Ascending aorta (tissue), 2 donors: ENCODE measurements around the gene PPP1R10. TPM values are rescaled to one million over a fixed set of nuclear protein-coding genes. Genes with fewer than 3 reads are reported as not detected.
"Not testable (repeated sequence)": the region's sequence is repeated elsewhere in the genome, so short reads cannot be mapped to it uniquely, and the experiment has no call there.

Experiments used
- DNase-seq, 2 donors: peaks; one replicate each; pipeline ENCODE4 v3.0.0-alpha.2; 2019; ENCODE audit warnings: low spot score in 2 of 2
- H3K27ac ChIP-seq, 2 donors: fragments of 200-600 bp; sonication (generic); one replicate each; pipeline ENCODE4 v1.5.1; 2016 to 2017; ENCODE audit warnings: mild to moderate bottlenecking in 1 of 2
- H3K27me3 ChIP-seq: fragments of 200-600 bp; sonication (generic); one replicate; pipeline ENCODE4 v1.5.1; 2017
- H3K36me3 ChIP-seq, 2 donors: fragments of 200-600 bp; sonication (generic); one replicate each; pipeline ENCODE4 v1.5.1; 2016
- H3K4me1 ChIP-seq, 2 donors: fragments of 200-600 bp; sonication (generic); one replicate each; pipeline ENCODE4 v1.5.1; 2016 to 2017; ENCODE audit warnings: mild to moderate bottlenecking in 1 of 2
- H3K4me3 ChIP-seq, 2 donors: fragments of 200-600 bp; sonication (generic); one replicate each; pipeline ENCODE4 v1.5.1; 2016 to 2017; ENCODE audit warnings: mild to moderate bottlenecking in 1 of 2
- H3K9me3 ChIP-seq, 2 donors: fragments of 200-600 bp; sonication (generic); one replicate each; pipeline ENCODE4 v1.5.1; 2016
- CTCF ChIP-seq, 3 experiments: fragments of 200-600 bp in 2 of 3; fragments of 450-650 bp in 1 of 3; sonication (generic) in 2 of 3; IDR thresholded peaks; one replicate each; pipeline ENCODE4 v1.5.1; 2016 to 2019; ENCODE audit warnings: antibody characterized with exemption in 3 of 3, mild to moderate bottlenecking in 1 of 3, moderate library complexity in 1 of 3
- intact Hi-C: fragments of 100-400 bp; cut with DNase I; formaldehyde crosslinking; loops from one replicate; pipeline ENCODE4 v1.15.1; 2023
- total RNA-seq: library from RNA; depleted of rRNA; stranded (reverse); fragments of >200 nt; gene quantifications from one replicate; pipeline ENCODE4 v1.1.0, GENCODE V29; 2016

The PPP1R10 gene
- total RNA-seq, result 52.6 TPM

GRCh38 chr6:30616811-30617564 is at the start of gene PPP1R10:
TSS of gene PPP1R10 (minus strand) at chr6:30617243. CDS start at chr6:30609944, 7,299 bp downstream.
- Histone ChIP-seq H3K4me3 (peak within 1 kb of the TSS; percentile 77 to 94), H3K27me3 (no peaks in the 10 kb centered on the region), H3K36me3 (peaks cover 30 to 37% of the 10 kb centered on the region in 2 donors), H3K9me3 (no peaks in the 10 kb centered on the region), H3K4me1 (peaks cover 16 to 32% of the 10 kb centered on the region in 2 donors), H3K27ac (peak within 1 kb of the TSS; percentile 95 to 96)
- intact Hi-C loops, result loop anchor here (1.0 to 10.0 kb wide), 7 partner anchors 60 to 1005 kb away; partner anchors contain the start of genes ATP6V1G2, DDX39B, FLOT1 and GNL1
- DNase-seq, result peak; percentile 97 to 100
- TF ChIP-seq CTCF (IDR thresholded peaks at IDR 0.05), result no peak

- H3K4me1 ChIP-seq, H3K9me3 ChIP-seq, H3K27ac ChIP-seq, H3K27me3 ChIP-seq, H3K4me3 ChIP-seq, intact Hi-C loops, DNase-seq: not testable (repeated sequence)
- peaks cover 79 to 94% of the 10 kb centered on the region in 2 donors for H3K36me3 ChIP-seq
These were observed 49.3 kb upstream of the PPP1R10 start for GRCh38 chr6:30666300-30666699.

- H3K36me3 ChIP-seq, result peaks cover 78 to 97% of the 10 kb centered on the region in 2 donors
- intact Hi-C loops, result no loop called here
- DNase-seq, result no peak
- H3K27me3 ChIP-seq, result no peaks in the 10 kb centered on the region
- TF ChIP-seq CTCF (IDR thresholded peaks at IDR 0.05), result no peak
- H3K9me3 ChIP-seq, result no peaks in the 10 kb centered on the region
- H3K4me1 ChIP-seq, result no peaks in the 10 kb centered on the region
- H3K4me3 ChIP-seq, result no peak overlapping the region
- no peak overlapping the region for H3K27ac ChIP-seq
These were observed 48.1 kb upstream of the PPP1R10 start for GRCh38 chr6:30664994-30665767.

GRCh38 chr6:30657922-30658321 is 40.9 kb upstream of the PPP1R10 start:
- H3K36me3 ChIP-seq, result peaks cover 89 to 99% of the 10 kb centered on the region in 2 donors
- H3K9me3 ChIP-seq, DNase-seq, H3K27ac ChIP-seq, H3K27me3 ChIP-seq, H3K4me3 ChIP-seq, intact Hi-C loops, H3K4me1 ChIP-seq: not testable (repeated sequence)

- Histone ChIP-seq H3K9me3 (no peaks in the 10 kb centered on the region), H3K27me3 (no peaks in the 10 kb centered on the region), H3K4me3 (no peak overlapping the region), H3K4me1 (no peaks in the 10 kb centered on the region), H3K36me3 (peaks cover 85 to 99% of the 10 kb centered on the region in 2 donors), H3K27ac (no peak overlapping the region)
- DNase-seq, result no peak
- intact Hi-C loops, result no loop called here
- TF ChIP-seq CTCF (IDR thresholded peaks at IDR 0.05), result no peak
These were observed 40.4 kb upstream of the PPP1R10 start for GRCh38 chr6:30657454-30657853.

GRCh38 chr6:30656513-30656912 is 39.5 kb upstream of the PPP1R10 start:
- DNase-seq, result no peak
- Histone ChIP-seq H3K36me3 (peaks cover 84 to 99% of the 10 kb centered on the region in 2 donors), H3K27ac (no peak overlapping the region), H3K4me3 (no peak overlapping the region), H3K9me3 (no peaks in the 10 kb centered on the region), H3K27me3 (no peaks in the 10 kb centered on the region), H3K4me1 (no peaks in the 10 kb centered on the region)
- intact Hi-C loops, result no loop called here
- TF ChIP-seq CTCF (IDR thresholded peaks at IDR 0.05), result no peak
